A673 (cell line): ENCODE measurements around the gene IL15RA. TPM values are rescaled to one million over a fixed set of nuclear protein-coding genes. Genes with fewer than 3 reads are reported as not detected.

Experiments
- BruUV-seq: library from RNA; stranded (reverse); fragments of 400-500 nt; replicated peaks from 2 replicates; lab custom pipeline; 2021; lab: Mats Ljungman, UMichigan
- CTCF ChIA-PET: fragments of 300-600 bp; sonication (Branson Sonifier 250); formaldehyde crosslinking; loops from one replicate; lab custom pipeline; 2022; ENCODE audit warnings: antibody characterized with exemption; lab: Charles Lee
- POLR2A ChIA-PET: fragments of 300-600 bp; sonication (Branson Sonifier 250); formaldehyde crosslinking; loops from one replicate; lab custom pipeline; 2022; ENCODE audit warnings: antibody characterized with exemption; ENCODE audit not compliant: low non-redundant PET; lab: Charles Lee
- DNase-seq: peaks from one replicate; pipeline ENCODE4 v3.0.0-alpha.2; 2015; ENCODE audit warnings: low spot score
- H3K27ac ChIP-seq: fragments of 200-600 bp; sonication (generic); 2 replicates; pipeline ENCODE4 v1.5.1; 2016; ENCODE audit warnings: mixed run types, low read depth, mild to moderate bottlenecking, mixed read lengths, antibody characterized with exemption, low read length; ENCODE audit not compliant: poor library complexity, severe bottlenecking
- H3K27me3 ChIP-seq: fragments of 200-600 bp; sonication (generic); replicated peaks from 2 replicates; pipeline ENCODE4 v1.6.1; 2017; ENCODE audit warnings: mixed run types, low read depth, mild to moderate bottlenecking, mixed read lengths, antibody characterized with exemption, low read length; ENCODE audit not compliant: insufficient read depth, poor library complexity
- H3K36me3 ChIP-seq: fragments of 200-600 bp; sonication (generic); 2 replicates; pipeline ENCODE4 v1.6.1; 2016; ENCODE audit warnings: mixed run types, mild to moderate bottlenecking, mixed read lengths, antibody characterized with exemption, low read length; ENCODE audit not compliant: insufficient read depth, poor library complexity, severe bottlenecking
- H3K4me1 ChIP-seq: fragments of 200-600 bp; sonication (generic); 2 replicates; pipeline ENCODE4 v1.6.1; 2017; ENCODE audit warnings: mixed run types, mild to moderate bottlenecking, mixed read lengths, antibody characterized with exemption, low read length; ENCODE audit not compliant: insufficient read depth, poor library complexity, severe bottlenecking
- H3K4me3 ChIP-seq: fragments of 200-600 bp; sonication (generic); 2 replicates; pipeline ENCODE4 v1.5.1; 2016; ENCODE audit warnings: low read depth, mixed run types, mild to moderate bottlenecking, mixed read lengths, low read length; ENCODE audit not compliant: poor library complexity, severe bottlenecking
- H3K9me3 ChIP-seq: fragments of 200-600 bp; sonication (generic); 2 replicates; pipeline ENCODE4 v1.6.1; 2016; ENCODE audit warnings: mixed run types, low read depth, mild to moderate bottlenecking, mixed read lengths, antibody characterized with exemption, low read length; ENCODE audit not compliant: poor library complexity, severe bottlenecking
- EZH2 ChIP-seq: fragments of 200-600 bp; sonication (generic); IDR thresholded peaks from 2 replicates; pipeline ENCODE4 v1.6.1; 2017; ENCODE audit warnings: borderline replicate concordance, low read depth, mild to moderate bottlenecking, mixed read lengths, antibody characterized with exemption, low read length; ENCODE audit not compliant: poor library complexity, severe bottlenecking
- intact Hi-C: fragments of 100-400 bp; cut with micrococcal nuclease; formaldehyde crosslinking; loops from one replicate; pipeline ENCODE4 v1.10.0; 2022; ENCODE audit not compliant: unreplicated experiment
- total RNA-seq: library from RNA; stranded (reverse); gene quantifications from 2 replicates; pipeline ENCODE4 v1.2.3, GENCODE V29; 2021
- TF ChIP-seq, protein P1 (sequence below): fragments of 300-800, 200-600 bp; sonication (generic); conservative IDR thresholded peaks from 2 replicates; pipeline ENCODE4 v1.5.1; 2017; ENCODE audit warnings: low read depth, mild to moderate bottlenecking, antibody characterized with exemption, low read length, moderate library complexity, mixed read lengths

The IL15RA gene
- total RNA-seq, 1 experiment from 2014 or later, result 1.1 TPM

DNA sequence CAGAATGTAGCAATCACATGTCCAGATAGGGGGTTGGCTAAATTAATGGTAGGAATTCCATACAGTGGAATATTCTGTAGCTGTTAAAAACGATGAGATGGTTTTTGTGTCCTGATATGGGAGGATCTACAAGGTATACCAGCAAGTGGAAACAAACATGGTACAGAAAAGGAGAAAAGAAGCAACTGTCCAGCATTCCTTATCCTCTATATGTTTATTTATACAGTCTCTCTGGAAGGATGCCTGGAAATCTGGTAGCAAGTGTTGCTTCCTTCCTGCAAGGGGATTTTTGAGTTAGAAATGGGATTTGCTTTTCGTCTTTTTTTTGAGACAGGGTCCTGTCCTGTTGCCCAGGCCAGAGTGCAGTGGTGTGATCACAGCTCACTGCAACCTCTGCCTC, 19.3 kb downstream of the IL15RA start:
- no peaks in the 10 kb centered on the region for H3K27me3 ChIP-seq
- BruUV-seq, result no TSS peak
- DNase-seq, result no peak
- ChIA-PET POLR2A (no interaction called here), CTCF (no interaction called here)
- no peaks in the 10 kb centered on the region for H3K36me3 ChIP-seq
- no peak for TF ChIP-seq EZH2
- TF ChIP-seq, protein P1, sequence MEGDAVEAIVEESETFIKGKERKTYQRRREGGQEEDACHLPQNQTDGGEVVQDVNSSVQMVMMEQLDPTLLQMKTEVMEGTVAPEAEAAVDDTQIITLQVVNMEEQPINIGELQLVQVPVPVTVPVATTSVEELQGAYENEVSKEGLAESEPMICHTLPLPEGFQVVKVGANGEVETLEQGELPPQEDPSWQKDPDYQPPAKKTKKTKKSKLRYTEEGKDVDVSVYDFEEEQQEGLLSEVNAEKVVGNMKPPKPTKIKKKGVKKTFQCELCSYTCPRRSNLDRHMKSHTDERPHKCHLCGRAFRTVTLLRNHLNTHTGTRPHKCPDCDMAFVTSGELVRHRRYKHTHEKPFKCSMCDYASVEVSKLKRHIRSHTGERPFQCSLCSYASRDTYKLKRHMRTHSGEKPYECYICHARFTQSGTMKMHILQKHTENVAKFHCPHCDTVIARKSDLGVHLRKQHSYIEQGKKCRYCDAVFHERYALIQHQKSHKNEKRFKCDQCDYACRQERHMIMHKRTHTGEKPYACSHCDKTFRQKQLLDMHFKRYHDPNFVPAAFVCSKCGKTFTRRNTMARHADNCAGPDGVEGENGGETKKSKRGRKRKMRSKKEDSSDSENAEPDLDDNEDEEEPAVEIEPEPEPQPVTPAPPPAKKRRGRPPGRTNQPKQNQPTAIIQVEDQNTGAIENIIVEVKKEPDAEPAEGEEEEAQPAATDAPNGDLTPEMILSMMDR, result no peak
- H3K27ac ChIP-seq, result no peak overlapping the region
- no peak overlapping the region for H3K4me3 ChIP-seq
- intact Hi-C loops, result no loop called here
- peaks cover 8% of the 10 kb centered on the region for H3K4me1 ChIP-seq
- H3K9me3 ChIP-seq, result no peaks in the 10 kb centered on the region

DNA sequence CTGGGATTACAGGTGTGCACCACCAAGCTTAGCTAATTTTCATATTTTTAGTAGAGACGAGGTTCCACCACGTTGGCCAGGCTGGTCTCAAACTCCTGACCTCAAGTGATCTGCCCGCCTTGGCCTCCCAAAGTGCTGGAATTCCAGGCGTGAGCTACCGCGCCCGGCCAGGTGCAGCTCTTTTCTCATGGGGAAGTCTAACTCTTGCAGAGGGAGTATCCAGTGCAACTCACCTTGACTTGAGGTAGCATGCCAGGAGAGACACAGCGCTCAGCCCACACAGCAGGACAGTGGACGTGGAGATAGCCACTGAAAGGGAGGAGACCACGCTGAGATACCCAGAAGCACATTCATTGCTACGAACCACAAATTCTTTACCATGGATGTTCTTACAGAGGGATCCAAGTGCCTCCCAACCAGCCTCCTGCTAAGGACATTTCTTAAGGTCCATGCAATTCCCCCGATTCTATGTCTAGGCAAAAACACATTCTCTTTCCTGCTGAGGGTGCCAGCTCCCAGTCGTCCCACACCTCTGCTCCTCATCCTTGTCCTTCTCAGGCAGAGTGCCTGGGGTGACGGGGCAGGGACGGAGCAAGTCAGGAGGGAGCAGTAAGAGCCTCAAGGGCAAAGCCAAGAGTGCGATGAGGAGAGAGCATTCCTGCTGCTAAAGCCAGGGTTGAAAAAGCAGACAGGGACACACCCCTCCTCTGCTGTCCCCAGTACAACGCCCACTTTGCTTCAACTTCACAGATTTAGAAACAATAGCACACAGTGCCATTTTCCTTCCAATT, 21.0 kb downstream of the IL15RA start:
- DNase-seq, result no peak

DNA sequence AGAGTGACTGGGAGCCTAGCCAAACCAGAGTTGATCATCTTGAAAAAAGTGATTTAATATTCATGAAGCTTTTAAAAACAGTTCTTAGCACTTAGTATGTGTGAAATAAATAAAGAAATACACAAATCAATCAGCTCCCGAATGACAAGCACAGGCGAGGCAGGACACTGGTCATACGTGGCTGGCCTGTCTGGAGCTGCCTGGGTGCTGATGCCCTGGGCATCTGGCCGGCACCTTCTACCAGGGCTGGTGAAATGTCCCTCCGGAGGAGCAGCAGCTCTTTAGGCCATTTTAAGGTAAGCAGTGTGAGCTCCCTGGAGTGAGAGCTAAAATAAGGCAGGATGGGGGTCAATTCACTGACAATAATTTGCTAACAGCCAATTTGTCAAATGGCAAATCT, 23.7 kb downstream of the IL15RA start:
- no peak overlapping the region for H3K27ac ChIP-seq
- no peak overlapping the region for H3K4me3 ChIP-seq
- no peaks in the 10 kb centered on the region for H3K9me3 ChIP-seq
- peaks cover 13% of the 10 kb centered on the region for H3K4me1 ChIP-seq
- CTCF ChIA-PET, result no interaction called here
- no peaks in the 10 kb centered on the region for H3K27me3 ChIP-seq
- BruUV-seq, result no TSS peak
- intact Hi-C loops, result loop anchor here (5.0 kb wide), 1 partner anchor 454 kb away; no protein-coding TSS in a partner anchor
- no peaks in the 10 kb centered on the region for H3K36me3 ChIP-seq
- no peak for TF ChIP-seq EZH2
- TF ChIP-seq, protein P1, result no peak
- DNase-seq, result no peak
- POLR2A ChIA-PET, result no interaction called here

More for the DNA sequence above, 21.0 kb downstream of the IL15RA start:
- Histone ChIP-seq H3K36me3 (no peaks in the 10 kb centered on the region), H3K27ac (no peak overlapping the region), H3K4me1 (peaks cover 10% of the 10 kb centered on the region), H3K9me3 (no peaks in the 10 kb centered on the region), H3K27me3 (no peaks in the 10 kb centered on the region), H3K4me3 (no peak overlapping the region)
- BruUV-seq, result no TSS peak
- POLR2A ChIA-PET, result no interaction called here
- CTCF ChIA-PET, result no interaction called here
- TF ChIP-seq, protein P1, result no peak
- TF ChIP-seq EZH2, result no peak
- intact Hi-C loops, result no loop called here
